ENCODE results near the gene VENTX. TPM values are rescaled to one million over a fixed set of nuclear protein-coding genes. Genes with fewer than 3 reads are reported as not detected.

VENTX gene
- total RNA-seq, 1 donor from 2014 or later = 1.6 TPM

GRCh38 chr10:133198621-133199487, 38.8 kb upstream of the VENTX start:
- H3K27me3 Mint-ChIP-seq (ENCODE audit: unreplicated experiment) = no peaks in the 10 kb centered on the region
- peak; percentile 10 for DNase-seq
- no peak for TF ChIP-seq CTCF (IDR thresholded peaks at IDR 0.05; ENCODE audit: partially characterized antibody, unreplicated experiment)
- H3K27ac Mint-ChIP-seq (ENCODE audit: unreplicated experiment) = no peak overlapping the region
- peaks cover 5% of the 10 kb centered on the region for H3K36me3 Mint-ChIP-seq (ENCODE audit: unreplicated experiment)
- peaks cover 5% of the 10 kb centered on the region for H3K9me3 Mint-ChIP-seq (ENCODE audit: unreplicated experiment)
- H3K4me1 Mint-ChIP-seq (ENCODE audit: low read depth, unreplicated experiment) = no peaks in the 10 kb centered on the region
- H3K4me3 Mint-ChIP-seq (ENCODE audit: unreplicated experiment) = no peak overlapping the region

GRCh38 chr10:133199488-133199885, 38.2 kb upstream of the VENTX start:
- Mint-ChIP-seq H3K4me1 (ENCODE audit: low read depth, unreplicated experiment) (no peaks in the 10 kb centered on the region), H3K27ac (ENCODE audit: unreplicated experiment) (no peak overlapping the region), H3K36me3 (ENCODE audit: unreplicated experiment) (peaks cover 4% of the 10 kb centered on the region), H3K27me3 (ENCODE audit: unreplicated experiment) (no peaks in the 10 kb centered on the region), H3K9me3 (ENCODE audit: unreplicated experiment) (peaks cover 1% of the 10 kb centered on the region), H3K4me3 (ENCODE audit: unreplicated experiment) (no peak overlapping the region)
- no peak for TF ChIP-seq CTCF (IDR thresholded peaks at IDR 0.05; ENCODE audit: partially characterized antibody, unreplicated experiment)
- no peak for DNase-seq

- no peak overlapping the region for H3K4me3 Mint-ChIP-seq (ENCODE audit: unreplicated experiment)
- no peaks in the 10 kb centered on the region for H3K27me3 Mint-ChIP-seq (ENCODE audit: unreplicated experiment)
- H3K27ac Mint-ChIP-seq (ENCODE audit: unreplicated experiment) = no peak overlapping the region
- no peaks in the 10 kb centered on the region for H3K9me3 Mint-ChIP-seq (ENCODE audit: unreplicated experiment)
- TF ChIP-seq CTCF (IDR thresholded peaks at IDR 0.05; ENCODE audit: partially characterized antibody, unreplicated experiment) = no peak
- DNase-seq = peak; percentile 24
- no peaks in the 10 kb centered on the region for H3K4me1 Mint-ChIP-seq (ENCODE audit: low read depth, unreplicated experiment)
- no peaks in the 10 kb centered on the region for H3K36me3 Mint-ChIP-seq (ENCODE audit: unreplicated experiment)
These were observed 37.6 kb upstream of the VENTX start for GRCh38 chr10:133199992-133200611.

- DNase-seq = no peak
- H3K4me1 Mint-ChIP-seq (ENCODE audit: low read depth, unreplicated experiment) = no peaks in the 10 kb centered on the region
- H3K36me3 Mint-ChIP-seq (ENCODE audit: unreplicated experiment) = no peaks in the 10 kb centered on the region
- H3K9me3 Mint-ChIP-seq (ENCODE audit: unreplicated experiment) = no peaks in the 10 kb centered on the region
- H3K27me3 Mint-ChIP-seq (ENCODE audit: unreplicated experiment) = no peaks in the 10 kb centered on the region
- TF ChIP-seq CTCF (IDR thresholded peaks at IDR 0.05; ENCODE audit: partially characterized antibody, unreplicated experiment) = no peak
- H3K27ac Mint-ChIP-seq (ENCODE audit: unreplicated experiment) = no peak overlapping the region
- H3K4me3 Mint-ChIP-seq (ENCODE audit: unreplicated experiment) = no peak overlapping the region
These were observed 37.0 kb upstream of the VENTX start for GRCh38 chr10:133200621-133201031.
